RWPE1 (cell line): Measurements from ENCODE around the gene NUP62.

Experiments used
- CTCF ChIA-PET: fragments of 350-600 bp; sonication (Branson Sonifier 250); formaldehyde crosslinking; extraction: SDS; loops from one replicate; lab custom pipeline; 2021; lab: Yijun Ruan, JAX
- POLR2A ChIA-PET: fragments of 400-600 bp; formaldehyde crosslinking; extraction: SDS; loops from one replicate; lab custom pipeline; 2020; ENCODE audit warnings: antibody characterized with exemption; ENCODE audit not compliant: low non-redundant PET; lab: Yijun Ruan, JAX
- DNase-seq: peaks from one replicate; pipeline ENCODE4 v3.0.0; 2012; ENCODE audit warnings: low spot score
- H3K27ac ChIP-seq: fragments of 450-650 bp; 2 replicates; pipeline ENCODE4 v1.5.1; 2017
- CTCF ChIP-seq: fragments of 450-650 bp; conservative IDR thresholded peaks from 2 replicates; pipeline ENCODE4 v1.5.1; 2017; ENCODE audit warnings: low read depth, mild to moderate bottlenecking

The NUP62 gene

DNA sequence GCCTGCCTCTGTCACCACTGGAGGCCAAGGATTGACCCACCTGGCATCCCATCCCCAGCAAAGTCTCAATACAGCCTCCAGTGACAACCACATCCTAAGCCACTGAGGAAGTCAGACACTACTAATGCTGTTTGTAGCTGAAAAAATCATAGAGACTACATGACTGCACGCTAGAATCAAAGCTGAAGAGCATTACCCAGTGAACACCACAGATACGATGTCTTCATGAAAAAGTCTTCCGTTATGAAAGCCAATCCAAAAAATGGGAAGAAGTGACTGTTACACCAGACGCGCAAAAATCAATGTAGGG, 11.1 kb upstream of the NUP62 start:
- no peak overlapping the region for H3K27ac ChIP-seq
- ChIA-PET CTCF (no interaction called here), POLR2A (no interaction called here)
- no peak for TF ChIP-seq CTCF
- DNase-seq = no peak

GRCh38 chr19:49939721-49940481, 10.6 kb upstream of the NUP62 start:
- DNase-seq = no peak

DNA sequence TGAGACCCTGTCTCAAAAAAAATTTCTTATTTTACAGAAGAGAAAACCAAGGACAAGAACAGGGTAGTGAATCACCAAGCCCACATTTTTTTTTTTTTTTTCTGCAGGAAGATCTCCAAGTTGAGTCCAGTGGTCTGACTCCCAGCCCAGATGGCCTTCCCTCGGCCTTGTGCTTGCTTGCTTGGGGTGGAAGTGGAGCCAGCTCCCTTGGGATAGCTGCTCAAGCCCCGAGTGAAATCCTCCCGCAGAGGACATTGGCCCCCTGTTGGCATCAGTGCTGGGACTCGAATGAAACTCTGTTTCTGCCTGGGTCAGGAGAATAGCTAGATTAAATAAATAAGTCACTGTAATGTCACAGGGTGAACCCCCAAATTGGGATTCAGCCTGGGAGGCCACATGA, 9.4 kb upstream of the NUP62 start:
- DNase-seq = no peak
- ChIA-PET CTCF (no interaction called here), POLR2A (no interaction called here)
- H3K27ac ChIP-seq = no peak overlapping the region
- no peak for TF ChIP-seq CTCF

More at GRCh38 chr19:49939721-49940481, 10.6 kb upstream of the NUP62 start:
- ChIA-PET POLR2A (no interaction called here), CTCF (interaction anchor here (0.5 to 0.7 kb wide), 3 partner anchors 29 to 314 kb away, joined by 3 read pairs; no protein-coding TSS in a partner anchor)
- TF ChIP-seq CTCF = no peak
- H3K27ac ChIP-seq = no peak overlapping the region

DNA sequence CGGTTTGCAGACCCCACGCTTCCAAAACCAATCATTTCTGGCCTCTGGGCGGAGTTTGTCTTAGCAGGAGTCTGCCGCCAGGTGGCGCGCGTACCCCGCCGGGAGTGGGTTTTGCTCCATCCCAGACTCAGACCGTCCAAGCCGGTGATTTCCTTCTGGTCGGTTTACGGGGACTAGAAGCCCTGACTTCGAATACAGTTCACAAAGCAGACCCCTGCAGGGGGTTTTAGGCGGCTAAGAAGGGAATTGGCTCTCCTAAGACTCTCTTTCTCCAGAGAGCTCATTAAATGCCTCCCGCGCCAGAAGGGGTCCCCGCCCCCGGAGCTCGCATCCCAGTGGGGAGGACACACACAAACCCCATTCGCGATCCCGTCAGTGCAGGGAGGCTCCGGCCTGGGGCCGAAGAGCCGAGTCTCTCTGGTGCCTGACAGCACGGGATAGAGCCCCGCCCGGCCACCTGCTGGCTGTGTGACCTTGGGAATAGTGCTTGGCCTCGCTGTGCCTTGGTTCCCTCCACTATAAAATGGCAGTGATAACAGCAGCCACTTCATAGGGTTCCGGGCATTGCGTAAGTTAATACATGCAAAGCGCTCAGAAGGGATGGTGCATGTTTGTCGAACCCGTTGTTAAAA, 8.6 kb upstream of the NUP62 start:
- POLR2A ChIA-PET = no interaction called here
- H3K27ac ChIP-seq = no peak overlapping the region
- peak; percentile 94 for TF ChIP-seq CTCF
- DNase-seq = peak; percentile 68
- CTCF ChIA-PET = interaction anchor here (0.6 to 1.8 kb wide), 8 partner anchors 9 to 439 kb away, joined by 3 to 14 read pairs (median 4); no protein-coding TSS in a partner anchor

- CTCF ChIA-PET = interaction anchor here (1.8 kb wide), 1 partner anchor 13 kb away, joined by 10 read pairs; no protein-coding TSS in a partner anchor
- POLR2A ChIA-PET = no interaction called here
- DNase-seq = no peak
- TF ChIP-seq CTCF = no peak
- H3K27ac ChIP-seq = no peak overlapping the region
Measured at GRCh38 chr19:49936549-49936948, 7.2 kb upstream of the NUP62 start.

DNA sequence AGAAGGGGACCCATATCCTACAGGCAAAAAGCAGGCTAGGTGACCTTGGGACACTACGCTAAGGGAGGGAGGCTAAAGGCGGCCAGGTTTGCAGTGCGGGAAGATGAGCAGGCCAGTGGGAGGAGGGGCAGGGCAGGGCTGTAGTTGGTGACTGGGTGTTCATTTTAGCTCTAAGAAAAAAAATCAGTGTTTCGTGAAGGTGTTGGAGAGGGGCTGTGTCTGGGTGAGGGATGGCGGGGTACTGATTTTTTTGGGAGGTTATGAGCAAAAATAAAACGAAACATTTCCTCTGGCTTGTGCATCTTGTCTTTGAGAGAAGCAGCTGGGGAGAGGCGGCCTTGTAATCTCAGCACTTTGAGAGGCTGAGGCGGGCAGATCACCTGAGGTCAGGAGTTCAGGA, 4.3 kb upstream of the NUP62 start:
- ChIA-PET CTCF (no interaction called here), POLR2A (no interaction called here)
- DNase-seq = no peak
- no peak for TF ChIP-seq CTCF
- no peak overlapping the region for H3K27ac ChIP-seq
